ENCODE results near the gene MYO5B.

The MYO5B gene

GRCh38 chr18:49875155-49875554 lies 319.8 kb downstream of the MYO5B start:
- no peak for DNase-seq

GRCh38 chr18:49874238-49874637 lies 320.7 kb downstream of the MYO5B start:
- no peak for DNase-seq

- no peak for DNase-seq
These were observed 325.6 kb downstream of the MYO5B start for GRCh38 chr18:49869354-49869753.

GRCh38 chr18:49866680-49867079 lies 328.3 kb downstream of the MYO5B start:
- DNase-seq = no peak

GRCh38 chr18:49865401-49865800 lies 329.5 kb downstream of the MYO5B start:
- no peak for DNase-seq

- DNase-seq = no peak
These were observed 331.0 kb downstream of the MYO5B start for GRCh38 chr18:49863769-49864621.

GRCh38 chr18:49862656-49863385 lies 332.1 kb downstream of the MYO5B start:
- no peak for DNase-seq

GRCh38 chr18:49861659-49862058 lies 333.3 kb downstream of the MYO5B start:
- DNase-seq = no peak

- DNase-seq = no peak
These were observed 335.2 kb downstream of the MYO5B start for GRCh38 chr18:49859725-49860124.

GRCh38 chr18:49859021-49859359 lies 336.0 kb downstream of the MYO5B start:
- DNase-seq = no peak

GRCh38 chr18:49858309-49859020 lies 336.5 kb downstream of the MYO5B start:
- DNase-seq = peak; percentile 66

GRCh38 chr18:49857708-49858107 lies 337.2 kb downstream of the MYO5B start:
- DNase-seq = no peak

GRCh38 chr18:49856496-49856895 lies 338.5 kb downstream of the MYO5B start:
- DNase-seq = no peak

- DNase-seq = no peak
These were observed 339.1 kb downstream of the MYO5B start for GRCh38 chr18:49855711-49856415.

- no peak for DNase-seq
These were observed 340.3 kb downstream of the MYO5B start for GRCh38 chr18:49854681-49855080.

GRCh38 chr18:49853436-49853835 lies 341.5 kb downstream of the MYO5B start:
- no peak for DNase-seq

- no peak for DNase-seq
These were observed 341.9 kb downstream of the MYO5B start for GRCh38 chr18:49853011-49853410.

- DNase-seq = no peak
These were observed 343.3 kb downstream of the MYO5B start for GRCh38 chr18:49851624-49852023.

- DNase-seq = no peak
These were observed 344.3 kb downstream of the MYO5B start for GRCh38 chr18:49850636-49851035.

- DNase-seq = peak; percentile 81
These were observed 345.4 kb downstream of the MYO5B start for GRCh38 chr18:49849331-49850217.

GRCh38 chr18:49848115-49848514 lies 346.8 kb downstream of the MYO5B start:
- no peak for DNase-seq

GRCh38 chr18:49847524-49847923 lies 347.4 kb downstream of the MYO5B start:
- no peak for DNase-seq

All from fibroblast of skin of right biceps (primary cell).